Fibroblast of skin of back (primary cell): ENCODE results near the gene SOX18. TPM values are rescaled to one million over a fixed set of nuclear protein-coding genes. Genes with fewer than 3 reads are reported as not detected.
"Not testable (repeated sequence)": the region's sequence is repeated elsewhere in the genome, so short reads cannot be mapped to it uniquely, and the experiment has no call there.

Experiments
- DNase-seq: peaks from one replicate; pipeline ENCODE4 v3.0.0-alpha.2; 2013
- polyA plus RNA-seq, 2 experiments: library from polyadenylated mRNA; unstranded; fragments of 120-200 nt; gene quantifications; one replicate each; pipeline ENCODE4 v1.2.1, GENCODE V29; 2013; ENCODE audit not compliant: insufficient read length in 2 of 2

Gene SOX18
- polyA plus RNA-seq (2013, experiment 1 of 2; ENCODE audit: insufficient read length): 0.34 TPM
- 0.60 TPM for polyA plus RNA-seq (2013, experiment 2 of 2; ENCODE audit: insufficient read length)

GRCh38 chr20:64049060-64049877 lies at the start of gene SOX18:
SOX18 (minus strand) TSS chr20:64049639; CDS start chr20:64049516, 123 bp downstream.
- DNase-seq: peak; percentile 47

DNA sequence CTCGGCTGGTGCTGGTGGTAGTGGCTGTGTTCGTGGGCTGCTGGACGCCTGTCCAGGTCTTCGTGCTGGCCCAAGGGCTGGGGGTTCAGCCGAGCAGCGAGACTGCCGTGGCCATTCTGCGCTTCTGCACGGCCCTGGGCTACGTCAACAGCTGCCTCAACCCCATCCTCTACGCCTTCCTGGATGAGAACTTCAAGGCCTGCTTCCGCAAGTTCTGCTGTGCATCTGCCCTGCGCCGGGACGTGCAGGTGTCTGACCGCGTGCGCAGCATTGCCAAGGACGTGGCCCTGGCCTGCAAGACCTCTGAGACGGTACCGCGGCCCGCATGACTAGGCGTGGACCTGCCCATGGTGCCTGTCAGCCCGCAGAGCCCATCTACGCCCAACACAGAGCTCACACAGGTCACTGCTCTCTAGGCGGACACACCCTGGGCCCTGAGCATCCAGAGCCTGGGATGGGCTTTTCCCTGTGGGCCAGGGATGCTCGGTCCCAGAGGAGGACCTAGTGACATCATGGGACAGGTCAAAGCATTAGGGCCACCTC lies 49.1 kb upstream of the SOX18 start:
- DNase-seq: no peak

- no peak for DNase-seq
These were observed 47.1 kb upstream of the SOX18 start for GRCh38 chr20:64096535-64096934.

DNA sequence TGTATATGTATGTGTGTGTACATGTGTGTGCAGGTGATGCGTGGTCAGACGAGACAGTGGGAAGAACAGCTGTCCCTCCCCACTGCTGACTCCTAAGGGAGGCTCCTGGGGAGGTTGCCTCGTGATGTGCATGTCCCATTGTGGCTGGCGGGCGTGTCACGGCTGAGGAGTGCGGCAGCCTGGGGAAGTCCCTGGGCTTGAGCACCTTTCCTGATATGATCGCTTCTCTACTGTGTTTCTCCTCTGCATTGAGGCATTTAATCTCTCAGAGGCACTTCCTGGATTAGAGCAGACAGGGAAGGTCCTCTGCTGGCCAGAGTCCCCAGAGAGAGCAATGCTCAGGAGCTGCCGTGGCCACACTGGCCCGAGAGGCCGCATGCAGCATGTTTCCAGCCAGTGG lies 46.5 kb upstream of the SOX18 start:
- no peak for DNase-seq

DNA sequence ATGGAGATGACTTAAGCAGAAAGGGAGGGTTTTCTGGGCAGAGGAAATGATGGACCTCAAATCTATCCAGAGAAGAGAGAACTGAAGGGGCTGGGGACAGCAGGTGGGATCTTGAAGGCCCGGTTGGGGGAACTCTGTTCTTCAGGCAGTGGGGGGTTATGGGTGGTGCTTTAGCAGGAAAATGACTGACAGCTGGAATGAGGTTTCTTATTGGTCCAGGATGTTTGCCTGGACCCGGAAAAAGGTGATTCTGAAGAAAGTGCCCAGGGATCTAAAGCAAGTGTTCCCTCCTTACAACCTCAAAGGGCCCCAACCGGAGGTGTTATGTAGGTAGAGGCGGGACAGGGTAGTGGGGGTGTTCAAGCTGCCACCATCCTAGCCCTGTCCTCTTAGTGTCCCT lies 46.0 kb upstream of the SOX18 start:
- DNase-seq: no peak

DNA sequence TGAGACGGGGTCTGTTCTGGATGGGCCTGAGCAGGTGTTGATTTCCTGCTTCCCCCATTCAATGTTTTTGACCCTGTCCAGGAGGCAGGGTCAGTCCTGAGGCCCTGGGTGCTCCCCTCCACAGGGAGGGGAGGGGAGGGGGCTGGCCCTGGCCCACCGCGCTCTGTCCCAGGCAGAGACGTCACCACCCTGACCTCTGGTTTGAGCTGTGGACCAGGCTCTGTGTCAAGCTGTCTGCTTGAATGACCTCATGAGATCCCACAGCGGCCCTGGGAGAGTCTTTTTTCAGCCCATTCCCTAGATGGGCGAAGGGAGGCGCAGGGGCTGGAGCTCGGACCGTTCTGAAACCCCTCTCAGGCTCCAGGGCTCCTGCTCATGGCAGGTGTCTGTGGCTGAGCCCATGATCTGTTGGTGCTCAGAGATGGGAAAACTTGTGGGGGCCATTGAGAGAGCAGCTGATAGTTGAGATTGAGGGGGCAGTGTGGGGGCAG lies 43.6 kb upstream of the SOX18 start:
- no peak for DNase-seq

GRCh38 chr20:64092258-64093012 lies 43.0 kb upstream of the SOX18 start:
- no peak for DNase-seq

DNA sequence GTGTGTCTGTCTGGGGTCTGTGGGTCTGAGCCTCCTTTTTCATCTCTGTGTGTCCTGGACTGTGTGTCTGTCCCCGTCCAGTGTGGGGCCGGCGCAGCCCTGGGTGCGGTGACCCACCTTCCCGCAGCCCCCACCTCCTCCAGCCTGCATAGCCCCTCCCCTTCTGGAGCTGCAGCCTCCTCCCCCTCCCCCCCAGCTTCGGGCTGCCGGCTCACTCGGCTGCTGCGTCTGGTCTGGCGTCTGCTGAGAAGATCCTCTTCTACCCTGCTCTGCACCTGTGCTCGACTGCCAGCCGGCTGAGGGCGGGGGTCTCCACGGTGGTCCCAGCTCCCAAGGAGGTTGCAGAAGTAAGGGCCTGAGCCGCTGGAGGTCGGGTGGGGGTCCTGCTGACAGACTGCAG lies 42.3 kb upstream of the SOX18 start:
- no peak for DNase-seq

DNA sequence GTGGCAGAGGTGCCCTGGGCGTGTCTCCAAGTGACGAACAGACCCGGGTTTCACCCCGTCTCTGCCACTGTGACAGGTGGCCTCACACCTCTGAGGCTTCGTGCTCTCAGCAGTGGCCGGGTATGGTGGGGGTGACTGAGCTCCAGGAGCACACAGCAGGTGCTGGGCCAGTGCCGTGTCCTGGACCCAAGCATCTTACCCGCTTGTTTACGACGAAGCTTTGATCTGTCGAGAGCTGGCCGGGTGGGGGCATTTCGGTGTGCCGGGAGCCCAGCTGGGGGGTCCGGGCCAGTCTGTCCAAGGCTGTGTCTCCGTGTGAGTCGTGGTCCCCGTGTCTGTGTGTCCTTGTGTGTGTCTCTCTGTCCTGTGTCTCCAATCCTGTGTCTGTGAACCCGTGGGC lies 41.9 kb upstream of the SOX18 start:
- DNase-seq: no peak

DNA sequence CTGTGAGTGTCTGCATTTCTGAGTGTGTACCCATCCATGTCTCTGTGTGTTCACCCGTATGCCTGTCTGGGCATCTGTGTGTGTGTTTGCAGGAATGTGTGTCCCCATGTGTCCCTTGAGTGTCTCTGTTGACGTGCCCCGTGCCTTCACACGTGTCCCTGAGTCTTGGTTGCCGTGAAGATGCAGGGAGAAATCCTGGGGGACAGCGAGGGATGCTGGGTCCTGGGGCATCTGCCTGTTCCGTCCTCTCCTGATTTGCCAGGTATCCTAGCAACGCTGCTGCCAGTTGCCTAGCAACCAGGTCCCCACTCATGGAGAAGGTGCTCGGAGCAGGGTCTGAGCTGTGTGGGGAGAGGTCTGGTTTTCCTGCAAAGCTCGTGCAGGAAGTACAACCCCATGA lies 40.7 kb upstream of the SOX18 start:
- no peak for DNase-seq

DNA sequence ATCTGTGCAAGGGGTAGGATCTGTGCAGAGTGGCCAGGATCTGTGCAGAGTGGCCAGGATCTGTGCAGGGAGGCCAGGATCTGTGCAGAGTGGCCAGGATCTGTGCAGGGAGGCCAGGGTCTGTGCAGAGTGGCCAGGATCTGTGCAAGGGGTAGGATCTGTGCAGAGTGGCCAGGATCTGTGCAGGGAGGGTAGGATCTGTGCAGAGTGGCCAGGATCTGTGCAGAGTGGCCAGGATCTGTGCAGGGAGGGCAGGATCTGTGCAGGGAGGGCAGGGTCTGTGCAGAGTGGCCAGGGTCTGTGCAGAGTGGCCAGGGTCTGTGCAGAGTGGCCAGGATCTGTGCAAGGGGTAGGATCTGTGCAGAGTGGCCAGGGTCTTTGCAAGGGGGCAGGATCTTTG lies 39.1 kb upstream of the SOX18 start:
- not testable (repeated sequence) for DNase-seq

GRCh38 chr20:64087226-64087825 lies 37.9 kb upstream of the SOX18 start:
- not testable (repeated sequence) for DNase-seq

- no peak for DNase-seq
These were observed 37.4 kb upstream of the SOX18 start for GRCh38 chr20:64086801-64087200.

GRCh38 chr20:64084685-64085152 lies 35.3 kb upstream of the SOX18 start:
- DNase-seq: no peak

GRCh38 chr20:64083804-64084684 lies 34.6 kb upstream of the SOX18 start, which contains the start of gene LKAAEAR1:
LKAAEAR1 (minus strand) TSS chr20:64084398; CDS start chr20:64084219, 179 bp downstream.
- DNase-seq: no peak

DNA sequence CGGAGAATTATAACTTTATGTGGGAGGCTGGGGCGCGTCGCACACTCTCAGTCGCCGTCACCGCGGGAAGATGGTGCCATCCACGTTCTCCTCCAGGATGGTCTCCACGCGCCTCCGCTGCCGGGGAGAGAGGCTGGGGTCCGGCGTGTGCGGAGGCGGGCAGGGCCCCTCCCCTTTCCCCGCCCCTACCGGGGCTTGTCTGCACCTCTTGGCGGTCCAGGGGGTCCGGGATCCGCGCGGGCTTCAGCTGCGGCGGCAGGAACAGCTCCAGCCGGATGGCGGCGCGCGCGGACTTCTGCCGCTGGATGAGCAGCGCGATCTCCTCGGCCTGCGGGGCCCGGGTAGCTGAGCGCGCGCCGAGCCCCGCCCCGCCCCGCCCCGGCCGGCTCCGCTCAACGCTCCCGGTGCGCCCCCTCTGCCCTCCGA lies 34.0 kb upstream of the SOX18 start:
- peak; percentile 73 for DNase-seq

DNA sequence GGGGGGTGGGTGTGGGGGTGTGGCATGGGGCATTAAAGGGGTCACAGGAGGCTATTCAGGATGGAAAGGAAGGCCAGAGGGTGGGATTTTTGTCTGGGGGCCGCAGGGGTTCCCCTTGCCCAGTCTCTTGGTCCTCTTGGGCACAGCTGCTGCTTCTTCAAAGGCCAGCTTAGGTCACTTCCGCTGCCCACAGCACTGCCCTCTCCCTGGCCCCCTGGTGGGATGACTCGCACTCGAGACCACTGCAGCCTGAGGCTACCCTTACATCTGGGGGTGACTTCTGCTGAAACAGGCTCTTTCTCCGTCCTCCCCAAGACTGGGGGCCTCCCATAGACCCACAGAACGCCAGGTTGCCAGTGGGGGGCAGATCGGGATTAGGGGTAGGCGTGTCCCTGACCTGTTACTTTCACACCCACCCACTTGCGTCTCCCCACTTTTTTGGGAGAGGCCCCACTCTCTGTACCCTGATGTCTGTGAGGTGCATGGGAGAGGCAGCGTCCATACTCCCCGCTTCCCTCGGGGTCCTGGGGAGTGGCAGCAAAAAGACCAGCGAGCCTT lies 33.5 kb upstream of the SOX18 start:
- no peak for DNase-seq

DNA sequence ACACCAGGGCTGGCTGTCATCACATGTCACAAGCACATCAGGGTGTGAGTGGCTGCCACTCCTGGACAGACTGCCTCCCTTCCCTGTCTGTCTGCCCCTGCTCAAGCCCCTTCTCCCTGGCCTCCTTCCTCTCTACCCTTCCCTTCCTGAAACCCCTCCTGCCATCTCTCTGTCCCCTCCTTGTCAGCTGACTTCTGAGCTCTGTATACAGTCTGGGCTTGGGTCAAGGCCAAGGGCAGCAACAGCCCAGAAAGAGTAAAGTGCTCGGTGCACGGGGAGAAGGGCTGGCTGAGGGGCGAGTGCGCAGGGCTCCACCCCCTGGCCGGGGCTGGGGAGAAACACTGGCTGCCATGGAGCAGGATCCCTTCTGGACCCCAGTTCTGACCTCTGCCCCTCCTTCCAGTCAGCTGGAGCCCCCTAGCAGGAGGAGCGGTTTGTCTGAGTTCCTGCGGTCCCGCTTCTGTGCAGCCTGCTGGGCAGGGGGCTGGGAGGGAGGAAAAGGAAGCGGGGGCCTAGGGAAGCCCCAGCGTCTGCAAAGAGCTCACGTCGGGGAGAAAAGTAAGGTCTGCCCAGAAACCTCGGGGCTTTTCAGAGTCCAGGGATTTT lies 32.8 kb upstream of the SOX18 start:
- DNase-seq: no peak

DNA sequence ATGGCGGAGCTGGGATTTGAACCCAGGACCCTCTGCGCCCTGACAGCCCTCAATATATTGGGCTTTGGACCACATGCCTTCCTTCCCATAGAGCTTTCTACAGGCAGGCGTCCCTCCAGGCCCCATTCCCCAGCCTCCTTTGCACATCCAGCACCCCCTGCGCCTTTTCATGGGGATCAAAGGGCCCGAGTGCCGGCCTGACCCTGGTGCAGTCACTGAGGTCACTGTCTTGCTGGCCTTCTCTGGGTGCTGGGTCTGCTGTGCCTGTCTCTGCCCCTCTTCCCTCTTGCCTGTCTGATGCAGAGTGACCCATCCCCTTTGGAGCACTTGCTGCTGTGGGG lies 32.2 kb upstream of the SOX18 start:
- no peak for DNase-seq

- no peak for DNase-seq
These were observed 31.6 kb upstream of the SOX18 start for GRCh38 chr20:64080813-64081623.
